Lower leg skin (tissue), 3 donors: ENCODE results near the gene ZIC5.

Source experiments
- POLR2A ChIP-seq, 2 donors: fragments of 450-650 bp; IDR thresholded peaks; one replicate each; pipeline ENCODE4 v1.6.1; 2016 to 2017; ENCODE audit warnings: antibody characterized with exemption in 2 of 2, mild to moderate bottlenecking in 1 of 2, moderate library complexity in 1 of 2
- TF ChIP-seq, protein P1 (sequence below), 3 donors: fragments of 450-650 bp; IDR thresholded peaks; one replicate each; pipeline ENCODE4 v1.5.1; 2016; ENCODE audit warnings: antibody characterized with exemption in 3 of 3, mild to moderate bottlenecking in 3 of 3, moderate library complexity in 2 of 3

DNA sequence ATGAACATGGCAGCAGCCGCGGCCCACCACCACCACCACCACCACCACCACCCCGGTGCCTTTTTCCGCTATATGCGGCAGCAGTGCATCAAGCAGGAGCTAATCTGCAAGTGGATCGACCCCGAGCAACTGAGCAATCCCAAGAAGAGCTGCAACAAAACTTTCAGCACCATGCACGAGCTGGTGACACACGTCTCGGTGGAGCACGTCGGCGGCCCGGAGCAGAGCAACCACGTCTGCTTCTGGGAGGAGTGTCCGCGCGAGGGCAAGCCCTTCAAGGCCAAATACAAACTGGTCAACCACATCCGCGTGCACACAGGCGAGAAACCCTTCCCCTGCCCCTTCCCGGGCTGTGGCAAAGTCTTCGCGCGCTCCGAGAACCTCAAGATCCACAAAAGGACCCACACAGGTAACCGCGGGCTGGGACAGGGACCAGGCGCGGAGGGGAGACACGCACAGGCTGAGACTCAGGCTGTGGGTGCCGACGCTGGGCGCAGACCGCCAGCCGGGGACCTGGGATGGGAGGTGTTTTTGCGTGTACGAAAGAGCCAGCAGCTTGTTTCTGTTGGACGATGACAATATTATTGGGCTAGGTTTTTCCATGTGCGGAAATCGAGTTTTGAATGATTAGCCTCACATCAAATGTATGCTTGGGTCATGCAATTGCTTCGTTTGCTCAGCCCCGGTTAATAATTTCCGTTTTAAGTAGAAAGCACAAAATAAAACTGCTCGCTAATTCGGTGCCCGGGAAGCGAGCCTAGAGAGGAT lies 11.3 kb upstream of the ZIC5 start:
- TF ChIP-seq, protein P1, sequence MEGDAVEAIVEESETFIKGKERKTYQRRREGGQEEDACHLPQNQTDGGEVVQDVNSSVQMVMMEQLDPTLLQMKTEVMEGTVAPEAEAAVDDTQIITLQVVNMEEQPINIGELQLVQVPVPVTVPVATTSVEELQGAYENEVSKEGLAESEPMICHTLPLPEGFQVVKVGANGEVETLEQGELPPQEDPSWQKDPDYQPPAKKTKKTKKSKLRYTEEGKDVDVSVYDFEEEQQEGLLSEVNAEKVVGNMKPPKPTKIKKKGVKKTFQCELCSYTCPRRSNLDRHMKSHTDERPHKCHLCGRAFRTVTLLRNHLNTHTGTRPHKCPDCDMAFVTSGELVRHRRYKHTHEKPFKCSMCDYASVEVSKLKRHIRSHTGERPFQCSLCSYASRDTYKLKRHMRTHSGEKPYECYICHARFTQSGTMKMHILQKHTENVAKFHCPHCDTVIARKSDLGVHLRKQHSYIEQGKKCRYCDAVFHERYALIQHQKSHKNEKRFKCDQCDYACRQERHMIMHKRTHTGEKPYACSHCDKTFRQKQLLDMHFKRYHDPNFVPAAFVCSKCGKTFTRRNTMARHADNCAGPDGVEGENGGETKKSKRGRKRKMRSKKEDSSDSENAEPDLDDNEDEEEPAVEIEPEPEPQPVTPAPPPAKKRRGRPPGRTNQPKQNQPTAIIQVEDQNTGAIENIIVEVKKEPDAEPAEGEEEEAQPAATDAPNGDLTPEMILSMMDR (IDR thresholded peaks at IDR 0.05): no peak
- no peak for TF ChIP-seq POLR2A (IDR thresholded peaks at IDR 0.05)
